Suppressor macrophage treated with lipopolysaccharide for 4 hours (primary cell): ENCODE results near the gene FCRLB.
"Not testable (repeated sequence)": the region's sequence is repeated elsewhere in the genome, so short reads cannot be mapped to it uniquely, and the experiment has no call there.

ENCODE experiments used
- DNase-seq: peaks from one replicate; pipeline ENCODE4 v3.0.0-alpha.2; 2020

FCRLB gene, protein sequence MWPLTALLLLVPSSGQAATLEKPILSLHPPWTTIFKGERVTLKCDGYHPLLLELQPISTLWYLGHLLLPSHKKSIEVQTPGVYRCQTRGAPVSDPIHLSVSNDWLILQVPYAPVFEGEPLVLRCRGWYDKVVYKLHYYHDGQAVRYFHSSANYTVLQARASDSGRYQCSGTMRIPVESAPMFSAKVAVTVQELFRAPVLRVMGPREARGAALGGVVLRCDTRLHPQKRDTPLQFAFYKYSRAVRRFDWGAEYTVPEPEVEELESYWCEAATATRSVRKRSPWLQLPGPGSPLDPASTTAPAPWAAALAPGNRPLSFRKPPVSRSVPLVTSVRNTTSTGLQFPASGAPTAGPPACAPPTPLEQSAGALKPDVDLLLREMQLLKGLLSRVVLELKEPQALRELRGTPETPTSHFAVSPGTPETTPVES

DNA sequence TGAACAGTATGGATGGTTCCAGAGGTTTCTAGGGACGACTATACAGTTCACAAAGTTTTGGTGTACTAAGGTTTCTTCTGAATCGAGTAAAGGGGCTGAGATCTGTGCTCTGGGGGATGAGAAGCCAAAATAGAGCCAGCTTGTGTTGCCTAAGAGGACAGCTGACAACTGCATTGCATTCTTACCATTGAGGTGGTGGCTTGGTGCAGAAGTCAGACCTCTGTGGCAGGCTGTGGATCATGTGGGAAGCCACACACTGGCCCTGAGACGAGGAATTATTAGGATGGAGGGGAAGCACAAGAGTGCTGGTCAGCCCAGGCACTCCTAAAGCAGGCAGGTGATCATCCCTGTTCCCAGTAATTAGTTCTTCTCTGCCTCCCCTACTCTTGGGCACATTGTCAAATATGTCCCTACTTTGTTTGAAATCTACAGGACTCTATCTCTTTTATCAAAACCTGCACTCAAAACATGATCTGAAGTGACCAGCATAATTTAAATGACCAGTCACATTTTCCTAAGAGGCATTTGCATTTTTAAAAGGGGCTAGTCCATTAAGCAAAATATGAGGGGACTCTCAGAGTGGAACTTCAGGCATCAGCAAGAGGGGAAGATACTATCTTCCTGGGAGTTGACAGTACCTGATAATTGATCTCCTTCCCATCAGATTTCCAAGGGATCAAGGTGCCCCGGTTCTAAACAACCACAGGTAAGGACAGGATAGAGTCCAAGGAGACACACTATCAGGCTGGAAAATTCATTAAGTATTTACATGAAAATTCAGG is at the start of gene FCRLB:
FCRLB (plus strand) TSS at position 589 of the 782 bp plus-strand sequence. CDS start 1,129 bp downstream, outside the sequence.
- DNase-seq, result peak; percentile 30

DNA sequence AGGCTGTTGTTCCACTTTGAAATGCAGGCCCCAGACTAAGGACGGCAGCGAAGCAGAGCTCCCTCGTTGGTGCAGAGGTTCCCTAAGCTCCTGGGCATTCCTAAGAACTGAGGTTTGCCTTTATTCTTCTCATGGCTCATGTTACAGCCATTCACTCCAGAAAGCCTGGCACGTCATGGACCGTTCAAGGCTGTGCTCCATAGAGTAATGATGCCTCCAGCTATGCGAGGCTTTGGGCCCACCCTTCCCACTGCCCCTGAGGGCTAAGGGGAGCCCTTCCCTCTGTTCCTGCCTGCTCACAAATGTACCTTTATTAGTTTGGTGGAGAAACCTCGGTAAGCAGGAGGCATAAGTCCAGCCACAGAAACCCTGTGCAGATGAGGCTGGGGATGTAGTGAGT is 47.9 kb upstream of the FCRLB start:
- DNase-seq, result not testable (repeated sequence)

DNA sequence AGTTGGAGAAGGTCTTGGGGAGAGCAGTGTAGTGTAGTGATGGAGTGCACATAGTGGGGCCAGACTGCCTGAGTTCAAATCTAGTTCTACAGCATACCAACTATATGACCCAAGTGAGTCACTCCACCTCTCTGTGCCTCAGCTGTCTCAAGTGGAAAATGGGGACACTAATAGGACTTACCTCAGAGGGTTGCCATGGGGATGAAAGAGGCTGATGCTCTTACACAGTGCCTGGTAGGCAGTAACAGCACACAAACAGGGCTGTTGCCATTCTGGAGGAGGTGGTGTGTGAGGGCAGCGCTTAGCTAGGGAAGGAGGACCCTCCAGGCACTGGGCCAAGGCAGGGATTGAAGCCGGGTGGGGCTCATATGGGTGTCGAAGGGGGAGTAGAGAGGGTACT is 46.9 kb upstream of the FCRLB start:
- not testable (repeated sequence) for DNase-seq

DNA sequence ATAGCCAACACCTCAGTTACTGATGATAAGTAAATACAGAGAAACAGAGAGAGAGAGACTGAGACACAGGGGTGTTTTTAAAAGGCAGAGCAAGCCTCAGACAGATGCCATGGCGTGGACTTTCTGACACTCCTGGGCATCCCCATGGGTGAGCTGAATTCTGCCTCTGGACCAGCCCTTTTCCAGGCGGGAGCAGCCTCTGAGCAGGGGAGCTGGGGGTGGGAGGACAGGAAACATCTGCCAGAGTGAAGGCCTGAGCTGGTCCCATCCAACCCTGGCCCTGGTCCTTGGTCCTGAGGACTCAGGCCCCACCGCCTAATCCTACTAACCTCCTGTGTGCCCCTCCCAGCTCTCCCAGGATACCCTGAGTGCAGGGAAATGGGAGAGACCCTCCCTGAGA is 46.4 kb upstream of the FCRLB start:
- not testable (repeated sequence) for DNase-seq

DNA sequence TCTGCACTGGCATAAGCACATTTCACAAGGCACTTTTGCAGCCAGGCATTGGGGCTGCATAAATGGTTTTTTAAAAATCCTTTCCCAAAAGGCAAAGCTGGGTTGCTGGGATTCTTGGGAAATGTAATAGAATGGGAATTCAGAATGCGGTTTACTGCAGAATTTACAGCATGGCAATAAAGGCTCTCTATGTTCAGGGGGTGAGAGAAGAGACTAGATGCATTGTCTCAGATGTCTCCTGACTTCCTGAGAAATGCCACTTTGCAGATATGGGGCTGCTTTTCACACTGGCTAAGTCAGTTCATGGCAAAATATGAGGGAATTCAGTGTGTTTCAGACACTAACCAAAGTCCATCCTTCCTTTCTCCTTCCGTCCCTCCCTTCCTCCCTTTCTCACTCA is 44.9 kb upstream of the FCRLB start:
- DNase-seq, result no peak

DNA sequence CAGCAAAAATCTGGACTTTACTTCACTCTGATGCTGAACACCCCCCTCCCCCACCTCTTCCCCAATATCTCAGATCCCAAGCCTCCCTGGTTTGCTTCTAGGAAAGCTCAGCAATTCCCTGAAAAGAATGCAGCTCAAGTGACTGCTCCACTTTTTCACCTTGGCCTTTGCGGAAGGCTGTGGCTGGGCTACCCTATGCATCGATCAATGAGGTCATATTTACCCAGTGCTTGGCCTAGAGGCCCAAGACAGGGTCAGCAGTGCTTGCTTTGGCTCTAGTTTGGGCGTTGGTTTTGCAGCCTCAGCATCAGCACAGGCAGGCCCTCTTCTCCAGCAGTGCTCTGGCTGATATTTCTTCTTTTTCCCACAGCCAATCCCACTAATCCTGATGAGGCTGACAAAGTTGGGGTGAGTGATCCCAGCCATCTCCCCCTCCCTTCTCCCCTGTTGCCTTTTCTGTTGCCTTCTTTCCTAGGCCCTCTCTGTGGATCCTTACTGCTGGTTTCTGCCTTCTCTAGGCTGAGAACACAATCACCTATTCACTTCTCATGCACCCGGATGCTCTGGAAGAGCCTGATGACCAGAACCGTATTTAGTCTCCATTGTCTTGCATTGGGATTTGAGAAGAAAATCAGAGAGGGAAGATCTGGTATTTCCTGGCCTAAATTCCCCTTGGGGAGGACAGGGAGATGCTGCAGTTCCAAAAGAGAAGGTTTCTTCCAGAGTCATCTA is 44.2 kb upstream of the FCRLB start:
- no peak for DNase-seq

DNA sequence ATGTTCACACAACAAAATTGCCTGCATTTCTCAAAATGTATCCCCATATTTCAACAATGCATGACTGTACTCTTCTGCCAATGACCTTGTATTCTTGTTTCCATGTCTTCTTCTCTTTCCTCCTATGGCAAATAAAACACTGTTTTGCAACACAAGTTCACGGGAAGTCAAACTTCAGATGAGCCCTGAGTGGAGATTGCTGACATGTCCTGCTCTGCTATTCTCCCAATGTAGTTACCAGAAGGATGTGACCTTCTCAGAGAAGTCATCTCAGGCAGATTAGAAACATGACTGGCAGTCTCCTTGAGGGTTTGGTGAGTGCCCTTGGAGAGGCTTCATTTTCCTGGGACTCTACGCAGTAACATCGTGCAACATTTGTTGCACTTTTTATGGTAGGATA is 42.8 kb upstream of the FCRLB start:
- DNase-seq, result peak; percentile 15

DNA sequence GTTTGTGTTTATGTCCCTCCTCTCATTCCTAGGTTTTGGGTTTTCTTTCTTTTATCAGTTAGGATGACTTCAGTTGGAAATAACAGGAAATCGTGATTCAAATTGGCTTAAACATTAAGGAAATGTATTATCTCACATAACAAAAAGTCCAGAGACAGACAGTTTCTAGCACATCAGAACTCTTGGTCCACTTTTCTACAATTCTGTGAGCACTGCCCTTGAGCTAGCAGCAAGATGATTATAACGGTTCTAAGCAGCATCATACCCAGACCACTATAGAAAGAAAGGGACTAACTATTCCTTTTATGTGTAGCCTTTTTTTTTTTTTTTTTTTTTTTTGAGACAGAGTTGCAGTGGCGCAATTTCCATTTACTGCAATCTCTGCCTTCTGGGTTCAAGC is 39.5 kb upstream of the FCRLB start:
- DNase-seq, result no peak

DNA sequence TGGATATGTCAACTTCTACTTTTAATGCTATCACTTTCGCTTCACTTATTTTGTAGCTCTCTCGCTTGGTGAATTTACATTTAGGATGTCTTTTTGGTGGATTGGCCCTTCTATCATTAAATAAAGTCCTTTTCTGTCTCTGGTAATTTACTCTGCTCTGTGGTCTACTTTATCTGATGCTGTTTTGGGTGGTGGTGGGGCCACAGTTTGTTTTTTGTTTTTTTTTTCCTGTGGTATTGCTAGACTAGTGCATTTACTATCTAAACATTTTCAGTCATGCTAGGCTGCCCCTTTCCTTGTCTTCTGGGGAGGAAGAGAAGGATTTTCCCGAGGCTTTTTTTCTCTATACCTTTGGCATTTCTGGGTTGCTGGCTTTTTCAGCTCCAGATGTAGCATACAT is 32.4 kb upstream of the FCRLB start:
- DNase-seq, result no peak

DNA sequence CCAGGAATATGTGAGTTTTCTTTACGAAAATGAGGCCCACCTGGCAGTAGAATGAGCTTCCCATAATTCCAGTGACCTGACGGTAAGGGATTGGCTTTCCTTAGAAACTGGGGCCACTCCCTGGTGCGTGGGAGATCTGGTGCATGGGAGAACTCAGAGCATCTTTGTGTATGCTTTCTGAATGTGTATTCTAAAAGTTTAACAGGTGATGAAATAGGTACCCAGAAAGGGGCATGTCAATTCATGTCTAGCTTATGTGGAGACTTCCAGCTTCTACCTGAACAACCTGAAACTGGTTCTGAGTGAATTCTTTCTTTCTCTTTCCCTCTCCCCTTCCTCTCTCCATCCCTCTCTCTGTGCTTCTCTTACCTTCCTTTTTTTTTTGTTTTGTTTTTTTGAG is 29.5 kb upstream of the FCRLB start:
- no peak for DNase-seq

DNA sequence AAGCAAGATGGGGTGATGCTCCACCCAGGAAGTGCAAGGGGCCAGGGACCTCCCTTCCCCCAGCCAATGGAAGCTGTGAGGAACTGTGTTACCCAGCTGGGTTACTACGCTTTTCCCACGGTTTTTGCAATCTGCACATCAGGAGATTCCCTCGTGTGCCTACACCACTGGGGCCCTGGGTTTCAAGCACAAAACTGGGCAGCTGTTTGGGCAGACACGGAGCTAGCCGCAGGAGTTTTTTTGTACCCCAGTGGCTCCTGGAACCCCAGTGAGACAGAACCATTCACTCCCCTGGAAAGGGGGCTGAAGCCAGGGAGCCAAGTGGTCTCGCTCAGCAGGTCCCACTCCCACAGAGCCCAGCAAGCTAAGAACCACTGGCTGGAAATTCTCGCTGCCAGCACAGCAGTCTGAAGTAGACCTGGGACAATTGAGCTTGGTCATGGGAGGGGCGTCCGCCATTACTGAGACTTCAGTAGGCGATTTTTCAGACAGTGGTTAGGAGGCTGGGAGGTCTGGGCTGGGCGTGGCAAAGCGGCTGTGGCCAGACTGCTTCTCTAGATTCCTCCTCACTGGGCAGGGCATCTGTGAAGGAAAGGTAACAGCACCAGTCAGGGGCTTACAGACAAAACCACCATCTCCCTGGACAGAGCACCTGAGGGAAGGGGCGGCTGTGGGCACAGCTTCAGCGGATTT is 28.2 kb upstream of the FCRLB start:
- DNase-seq, result not testable (repeated sequence)

DNA sequence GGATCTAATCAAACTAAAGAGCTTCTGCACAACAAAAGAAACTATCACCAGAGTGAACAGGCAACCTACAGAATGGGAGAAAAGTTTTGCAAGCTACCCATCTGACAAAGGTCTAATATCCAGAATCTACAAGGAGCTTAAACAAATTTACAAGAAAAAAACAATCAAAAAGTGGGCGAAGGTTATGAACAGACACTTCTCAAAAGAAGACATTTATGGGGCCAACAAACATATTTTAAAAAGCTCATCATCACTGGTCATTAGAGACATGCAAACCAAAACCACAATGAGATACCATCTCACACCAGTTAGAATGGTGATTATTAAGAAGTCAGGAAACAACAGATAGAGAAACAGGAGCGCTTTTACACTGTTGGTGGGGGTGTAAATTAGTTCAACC is 23.0 kb upstream of the FCRLB start:
- DNase-seq, result not testable (repeated sequence)

DNA sequence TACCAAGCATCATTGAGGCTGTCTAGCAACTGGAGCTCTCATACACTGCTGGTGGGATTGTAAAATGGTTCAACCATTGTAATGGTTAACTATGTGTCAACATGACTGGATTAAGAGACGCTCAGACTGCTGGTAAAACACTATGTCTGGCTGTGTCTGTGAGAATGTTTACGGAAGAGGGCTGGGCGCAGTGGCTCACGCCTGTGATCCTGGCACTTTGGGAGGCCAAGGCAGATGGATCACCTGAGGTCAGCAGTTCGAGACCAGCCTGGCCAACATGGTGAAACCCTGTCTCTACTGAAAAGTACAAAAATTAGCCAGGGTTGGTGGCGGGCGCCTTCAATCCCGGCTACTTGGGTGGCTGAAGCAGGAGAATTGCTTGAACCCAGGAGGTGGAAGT is 19.1 kb upstream of the FCRLB start:
- DNase-seq, result no peak

DNA sequence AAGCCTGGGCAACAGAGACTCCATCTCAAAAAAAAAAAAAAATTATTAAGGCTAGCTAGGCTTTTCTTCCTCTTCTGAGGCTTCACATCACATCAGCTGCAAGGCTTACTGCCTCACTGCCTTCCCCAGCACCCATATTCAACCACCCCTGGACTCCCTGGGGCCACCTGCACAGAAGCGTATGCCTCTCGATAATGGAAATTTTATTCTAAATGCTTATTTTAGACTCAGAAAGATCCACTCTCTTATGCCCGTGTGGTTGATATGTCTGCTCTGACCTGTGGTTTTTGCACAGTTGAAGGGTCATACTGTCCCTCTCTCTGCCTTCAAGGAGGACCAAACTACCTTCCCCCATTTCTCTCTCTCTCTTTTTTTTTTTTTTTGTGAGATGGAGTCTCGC is 15.8 kb upstream of the FCRLB start:
- DNase-seq, result no peak

DNA sequence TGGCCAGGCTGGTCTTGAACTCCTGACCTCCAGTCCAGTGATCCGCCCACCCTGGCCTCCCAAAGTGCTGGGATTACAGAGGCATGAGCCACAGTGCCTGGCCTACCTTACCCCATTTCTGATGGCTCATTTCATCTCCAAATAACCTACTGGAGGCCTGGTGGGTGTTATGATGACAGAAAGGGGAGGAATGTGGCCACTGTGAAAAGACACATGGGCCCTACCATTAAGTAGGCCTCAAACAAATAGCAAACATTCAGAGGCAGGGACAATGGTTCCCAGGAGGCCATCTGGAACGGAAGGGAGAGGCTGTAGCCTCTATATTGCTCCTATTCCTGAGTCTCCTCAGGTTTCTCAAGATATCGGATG is 15.2 kb upstream of the FCRLB start:
- DNase-seq, result peak; percentile 41

DNA sequence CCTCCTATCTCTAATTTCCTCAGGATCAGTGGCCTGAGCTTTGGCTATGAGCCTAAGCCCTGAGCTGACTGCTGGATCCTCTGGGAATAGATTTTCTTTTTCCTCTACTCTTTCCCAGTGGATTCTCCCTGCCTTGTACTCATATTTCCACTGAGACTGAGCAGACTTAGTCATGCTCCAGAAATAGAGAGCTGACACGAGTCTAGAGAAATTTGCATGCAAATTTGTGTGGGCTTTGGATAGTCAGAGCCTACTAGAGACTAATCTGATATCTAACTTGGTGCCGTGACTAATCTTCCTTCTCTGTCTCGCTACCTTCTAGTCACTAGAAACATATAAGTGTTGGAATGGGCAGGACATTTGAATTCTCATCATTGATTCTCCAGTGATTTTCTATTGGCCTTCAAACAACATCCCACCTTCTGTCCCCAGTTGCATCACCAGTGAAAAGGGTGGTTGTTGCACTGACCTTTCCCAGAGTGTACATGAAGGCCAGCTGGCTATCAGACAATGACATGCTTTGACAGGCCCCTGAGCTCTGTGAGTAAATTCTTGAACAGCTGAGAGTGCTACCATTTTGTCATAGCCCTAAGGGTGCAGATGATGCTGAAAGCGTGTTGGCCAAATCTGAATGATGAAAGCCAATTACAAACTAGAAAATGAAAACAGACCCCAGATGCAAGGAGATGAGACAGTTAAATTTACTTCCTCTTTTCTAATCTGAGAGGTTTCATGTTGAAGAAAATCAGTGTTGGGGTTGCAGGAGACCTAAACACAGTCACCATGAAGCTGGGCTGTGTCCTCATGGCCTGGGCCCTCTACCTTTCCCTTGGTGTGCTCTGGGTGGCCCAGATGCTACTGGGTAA is 14.6 kb upstream of the FCRLB start, which contains the start of gene FCRLA:
FCRLA (plus strand) TSS at position 748 of the 866 bp plus-strand sequence; CDS start at position 784, 36 bp downstream.
- peak; percentile 86 for DNase-seq

DNA sequence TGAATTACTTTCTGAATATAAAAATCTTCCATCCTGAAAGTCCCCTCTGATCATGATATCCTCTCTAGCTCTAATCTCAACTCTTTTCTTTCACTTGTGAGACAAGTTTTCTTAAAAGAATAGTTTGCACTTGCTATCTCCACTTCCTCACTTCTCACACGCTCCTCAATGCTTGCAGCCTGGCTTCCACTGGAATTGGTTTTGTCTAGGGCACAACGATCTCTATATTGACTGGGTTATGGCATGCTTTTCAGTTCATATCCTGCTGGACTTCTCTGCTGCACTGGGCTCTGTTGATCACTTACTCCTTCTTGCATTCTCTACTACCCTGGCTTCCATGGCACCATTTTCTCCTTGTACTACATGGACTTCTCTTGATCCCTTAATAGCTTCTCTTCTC is 13.8 kb upstream of the FCRLB start:
- no peak for DNase-seq

DNA sequence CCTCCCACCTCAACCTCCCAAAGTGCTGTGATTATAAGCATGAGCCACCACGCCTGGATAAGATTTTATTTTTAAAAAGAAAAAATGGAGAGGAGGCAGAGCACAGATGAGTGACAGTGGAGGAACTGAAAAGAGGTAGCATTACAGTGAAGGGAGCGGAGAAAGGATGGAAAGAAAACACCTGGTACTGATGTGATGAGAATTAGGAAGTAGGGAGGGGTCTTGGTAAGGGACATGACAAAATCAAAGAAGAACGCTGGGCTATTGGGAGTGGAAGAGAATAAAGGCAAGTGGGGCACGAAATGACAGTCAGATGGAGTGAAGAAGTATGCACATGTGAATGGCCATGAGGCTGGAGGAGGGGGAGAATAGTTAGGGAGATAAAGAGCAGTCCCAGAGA is 12.0 kb upstream of the FCRLB start:
- no peak for DNase-seq

DNA sequence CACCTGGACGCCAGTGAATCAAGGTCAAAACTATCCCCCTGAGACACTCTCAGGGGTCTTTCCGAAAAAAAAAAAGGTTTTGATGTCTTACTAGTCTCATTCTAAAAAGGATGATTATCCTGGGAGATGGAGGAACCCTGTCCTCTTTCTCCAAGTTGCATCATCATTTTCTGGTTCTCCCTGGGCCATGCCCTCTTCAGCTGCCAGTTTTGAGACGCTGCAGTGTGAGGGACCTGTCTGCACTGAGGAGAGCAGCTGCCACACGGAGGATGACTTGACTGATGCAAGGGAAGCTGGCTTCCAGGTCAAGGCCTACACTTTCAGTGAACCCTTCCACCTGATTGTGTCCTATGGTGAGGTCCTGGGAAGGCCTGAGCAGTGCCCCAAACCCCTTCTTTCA is 10.8 kb upstream of the FCRLB start:
- DNase-seq, result no peak

DNA sequence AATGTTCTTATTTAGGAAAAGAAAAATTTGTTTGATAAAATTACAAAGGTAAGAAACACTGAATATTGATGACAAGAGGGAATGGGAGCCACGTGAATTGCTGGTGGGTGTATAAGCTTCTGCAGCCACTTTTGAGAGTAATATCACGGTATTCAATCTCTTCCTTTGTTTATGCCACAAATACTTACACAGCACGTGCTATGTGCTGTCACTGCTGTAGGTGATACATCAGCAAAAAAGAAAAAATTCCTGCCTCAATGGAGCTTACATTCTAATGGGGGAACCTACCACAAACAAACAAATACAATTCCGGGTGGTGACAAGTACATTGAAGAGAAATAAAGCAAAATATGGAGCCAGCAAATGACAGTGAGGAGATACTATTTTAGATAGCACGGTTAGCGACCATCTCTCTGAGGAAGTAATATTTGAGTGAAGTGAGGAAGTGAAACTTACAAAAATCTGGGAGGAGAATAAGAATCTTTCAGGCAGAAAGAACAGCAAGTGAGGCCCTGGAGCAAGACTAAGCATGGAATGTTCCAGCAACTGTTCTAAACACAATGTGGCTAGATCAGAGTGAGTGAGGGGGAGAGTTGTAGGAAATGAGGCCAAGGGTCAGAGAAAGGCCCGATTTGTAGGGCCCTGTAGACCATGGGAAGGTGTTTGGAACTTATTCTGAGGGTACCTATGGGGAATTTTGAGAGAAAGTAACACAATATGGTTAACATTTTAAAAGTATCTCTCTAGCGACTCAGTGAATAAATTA is 2.6 kb upstream of the FCRLB start:
- peak; percentile 71 for DNase-seq

DNA sequence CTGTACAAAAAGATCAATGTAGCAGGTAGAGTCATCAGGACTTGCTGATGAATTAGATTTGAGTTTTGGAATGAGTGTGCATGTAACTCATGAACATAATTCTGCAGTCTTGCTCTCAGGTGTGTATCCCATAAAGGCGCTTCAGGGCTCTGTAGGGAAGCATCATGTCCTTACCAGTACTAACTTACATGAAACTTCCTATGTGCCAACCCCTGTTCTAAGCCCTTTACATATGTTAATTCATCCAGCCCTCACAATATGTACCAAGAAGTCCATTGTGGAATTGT is 2.1 kb upstream of the FCRLB start:
- no peak for DNase-seq
